ENCODE measurements around the gene HOTAIR.

HOTAIR gene

DNA sequence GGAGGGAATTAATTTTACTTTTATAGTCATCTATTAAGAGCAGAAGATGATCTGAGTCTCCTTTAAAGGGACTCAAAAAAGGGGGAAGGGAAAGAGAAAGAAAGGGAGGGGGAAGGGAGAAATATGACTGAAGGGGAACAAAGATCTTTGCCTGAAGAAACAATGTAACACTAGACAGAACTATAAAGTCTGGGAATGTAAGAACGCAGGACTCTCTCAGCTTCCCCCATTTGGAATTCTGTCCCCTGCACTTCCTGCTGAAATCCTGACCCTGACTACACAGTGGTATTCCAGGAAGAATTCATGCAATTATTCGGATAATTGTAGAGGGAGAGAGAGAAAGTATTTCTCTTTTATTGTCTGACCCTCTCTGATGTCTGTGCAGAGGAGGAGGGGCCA lies 10.4 kb downstream of the HOTAIR start:
- Histone ChIP-seq H3K27ac (no peak overlapping the region), H3K4me3 (ENCODE audit: low read depth in 1 of 2, low read length in 1 of 2) (no peak overlapping the region), H3K4me1 (ENCODE audit: control insufficient read depth in 1 of 2, insufficient read depth in 1 of 2, low read depth in 1 of 2, low read length in 1 of 2) (no peaks in the 10 kb centered on the region), H3K9me3 (no peaks in the 10 kb centered on the region), H3K27me3 (peaks cover 100% of the 10 kb centered on the region), H3K36me3 (no peaks in the 10 kb centered on the region)
- TF ChIP-seq, protein P1, sequence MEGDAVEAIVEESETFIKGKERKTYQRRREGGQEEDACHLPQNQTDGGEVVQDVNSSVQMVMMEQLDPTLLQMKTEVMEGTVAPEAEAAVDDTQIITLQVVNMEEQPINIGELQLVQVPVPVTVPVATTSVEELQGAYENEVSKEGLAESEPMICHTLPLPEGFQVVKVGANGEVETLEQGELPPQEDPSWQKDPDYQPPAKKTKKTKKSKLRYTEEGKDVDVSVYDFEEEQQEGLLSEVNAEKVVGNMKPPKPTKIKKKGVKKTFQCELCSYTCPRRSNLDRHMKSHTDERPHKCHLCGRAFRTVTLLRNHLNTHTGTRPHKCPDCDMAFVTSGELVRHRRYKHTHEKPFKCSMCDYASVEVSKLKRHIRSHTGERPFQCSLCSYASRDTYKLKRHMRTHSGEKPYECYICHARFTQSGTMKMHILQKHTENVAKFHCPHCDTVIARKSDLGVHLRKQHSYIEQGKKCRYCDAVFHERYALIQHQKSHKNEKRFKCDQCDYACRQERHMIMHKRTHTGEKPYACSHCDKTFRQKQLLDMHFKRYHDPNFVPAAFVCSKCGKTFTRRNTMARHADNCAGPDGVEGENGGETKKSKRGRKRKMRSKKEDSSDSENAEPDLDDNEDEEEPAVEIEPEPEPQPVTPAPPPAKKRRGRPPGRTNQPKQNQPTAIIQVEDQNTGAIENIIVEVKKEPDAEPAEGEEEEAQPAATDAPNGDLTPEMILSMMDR (IDR thresholded peaks at IDR 0.05): no peak

DNA sequence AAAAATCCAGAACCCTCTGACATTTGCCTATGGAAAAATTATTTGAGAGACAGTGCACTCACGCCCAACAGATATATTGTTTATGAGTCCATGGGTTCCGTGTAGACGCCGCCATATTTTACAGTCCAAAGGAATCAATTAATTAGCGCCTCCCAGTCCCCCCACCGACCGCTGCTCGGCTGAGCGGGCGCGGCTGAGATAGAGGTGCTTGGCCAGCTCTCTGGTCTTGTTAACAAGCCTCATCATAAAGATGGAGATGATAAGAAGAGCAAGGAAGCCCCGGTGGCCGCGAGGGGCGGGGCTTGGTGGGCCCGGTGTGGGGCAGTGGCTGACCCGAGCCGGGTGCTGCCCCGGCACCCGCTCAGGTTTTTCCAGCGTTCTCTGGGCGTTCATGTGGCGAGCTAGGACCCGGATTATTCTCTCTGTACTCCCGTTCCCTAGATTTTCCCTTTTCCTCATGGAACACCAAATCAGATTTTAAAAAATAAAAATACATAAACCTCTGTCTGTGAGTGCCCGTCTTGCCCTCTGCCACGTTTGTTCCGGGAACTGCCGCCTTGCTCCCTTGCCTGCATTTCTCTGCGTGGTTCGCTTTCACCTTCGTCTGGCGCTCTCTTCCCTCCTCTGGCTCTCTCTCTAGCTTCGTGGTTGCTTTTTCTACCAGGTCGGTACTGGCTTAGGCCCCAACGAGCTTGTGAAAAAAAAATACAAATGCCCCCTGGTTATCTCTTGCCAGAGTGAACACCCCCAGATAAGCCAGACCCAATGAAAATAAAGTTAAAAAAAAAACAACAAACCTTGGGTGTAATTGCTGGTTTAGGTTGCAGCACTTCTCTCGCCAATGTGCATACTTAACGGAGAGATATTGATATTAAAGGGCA lies 11.1 kb downstream of the HOTAIR start:
- no peaks in the 10 kb centered on the region for H3K9me3 ChIP-seq
- peaks cover 100% of the 10 kb centered on the region for H3K27me3 ChIP-seq
- H3K27ac ChIP-seq: no peak overlapping the region
- no peaks in the 10 kb centered on the region for H3K36me3 ChIP-seq
- H3K4me3 ChIP-seq (ENCODE audit: low read depth in 1 of 2, low read length in 1 of 2): no peak overlapping the region
- TF ChIP-seq, protein P1 (IDR thresholded peaks at IDR 0.05): no peak
- H3K4me1 ChIP-seq (ENCODE audit: control insufficient read depth in 1 of 2, insufficient read depth in 1 of 2, low read depth in 1 of 2, low read length in 1 of 2): no peaks in the 10 kb centered on the region

DNA sequence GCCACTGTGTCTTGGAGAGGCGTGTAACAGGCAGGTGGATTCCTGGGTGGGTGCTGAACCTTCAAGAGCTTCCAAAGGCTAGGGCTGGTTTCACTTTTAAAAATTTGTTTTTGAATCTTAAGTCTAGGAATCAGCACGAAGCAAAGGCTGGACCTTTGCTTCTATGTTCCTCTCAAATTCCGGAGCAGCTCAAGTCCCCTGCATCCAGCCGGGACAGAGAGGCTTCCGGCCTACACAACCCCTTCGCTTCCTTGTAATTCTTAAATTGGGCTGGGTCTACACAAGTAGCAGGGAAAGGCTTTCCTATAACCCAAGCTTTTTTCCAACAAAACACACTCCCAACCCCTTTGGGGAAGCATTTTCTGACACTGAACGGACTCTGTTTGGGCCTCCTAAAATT lies 11.7 kb downstream of the HOTAIR start:
- Histone ChIP-seq H3K9me3 (no peaks in the 10 kb centered on the region), H3K4me3 (ENCODE audit: low read depth in 1 of 2, low read length in 1 of 2) (no peak overlapping the region), H3K36me3 (no peaks in the 10 kb centered on the region), H3K27me3 (peaks cover 100% of the 10 kb centered on the region), H3K27ac (no peak overlapping the region), H3K4me1 (ENCODE audit: control insufficient read depth in 1 of 2, insufficient read depth in 1 of 2, low read depth in 1 of 2, low read length in 1 of 2) (no peaks in the 10 kb centered on the region)
- TF ChIP-seq, protein P1 (IDR thresholded peaks at IDR 0.05): no peak

DNA sequence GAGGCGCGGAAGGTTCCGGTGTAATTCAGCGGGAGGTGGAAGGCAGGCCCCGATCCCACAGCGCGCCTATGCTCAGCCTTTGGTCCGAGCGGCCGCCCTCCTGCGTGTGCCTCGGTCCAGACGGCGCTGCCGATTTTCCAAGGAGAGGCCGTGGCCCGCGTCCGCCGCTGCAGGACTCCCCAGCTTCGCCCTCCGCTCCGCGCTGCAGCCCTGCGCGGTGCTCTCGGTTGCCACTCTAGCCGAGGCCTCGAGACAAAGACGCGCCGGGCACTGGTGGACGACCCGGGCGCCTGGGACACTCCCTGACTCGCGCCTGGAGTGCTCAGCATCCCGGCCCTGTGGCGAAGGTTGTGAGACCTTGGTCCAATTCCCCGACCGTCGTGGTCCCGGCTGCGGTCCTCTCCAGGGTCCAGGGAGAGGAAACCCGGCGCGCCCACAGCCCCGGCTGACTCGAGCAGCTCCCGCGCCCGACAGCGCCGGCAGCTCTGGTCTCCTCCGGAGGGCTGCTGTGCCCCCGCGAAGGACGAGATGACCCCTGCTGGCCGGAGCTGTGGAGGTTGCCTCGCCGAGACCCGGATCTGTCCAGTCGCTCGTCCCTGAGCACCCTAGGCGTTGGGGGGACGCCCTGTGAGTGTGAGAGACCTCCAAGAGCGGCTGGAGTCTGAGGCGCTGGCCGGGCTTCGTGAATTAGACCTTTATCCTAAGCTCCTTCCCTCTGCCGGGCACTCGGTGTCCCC lies 13.6 kb downstream of the HOTAIR start:
- Histone ChIP-seq H3K27me3 (peaks cover 100% of the 10 kb centered on the region), H3K4me3 (ENCODE audit: low read depth in 1 of 2, low read length in 1 of 2) (no peak overlapping the region), H3K9me3 (no peaks in the 10 kb centered on the region)

DNA sequence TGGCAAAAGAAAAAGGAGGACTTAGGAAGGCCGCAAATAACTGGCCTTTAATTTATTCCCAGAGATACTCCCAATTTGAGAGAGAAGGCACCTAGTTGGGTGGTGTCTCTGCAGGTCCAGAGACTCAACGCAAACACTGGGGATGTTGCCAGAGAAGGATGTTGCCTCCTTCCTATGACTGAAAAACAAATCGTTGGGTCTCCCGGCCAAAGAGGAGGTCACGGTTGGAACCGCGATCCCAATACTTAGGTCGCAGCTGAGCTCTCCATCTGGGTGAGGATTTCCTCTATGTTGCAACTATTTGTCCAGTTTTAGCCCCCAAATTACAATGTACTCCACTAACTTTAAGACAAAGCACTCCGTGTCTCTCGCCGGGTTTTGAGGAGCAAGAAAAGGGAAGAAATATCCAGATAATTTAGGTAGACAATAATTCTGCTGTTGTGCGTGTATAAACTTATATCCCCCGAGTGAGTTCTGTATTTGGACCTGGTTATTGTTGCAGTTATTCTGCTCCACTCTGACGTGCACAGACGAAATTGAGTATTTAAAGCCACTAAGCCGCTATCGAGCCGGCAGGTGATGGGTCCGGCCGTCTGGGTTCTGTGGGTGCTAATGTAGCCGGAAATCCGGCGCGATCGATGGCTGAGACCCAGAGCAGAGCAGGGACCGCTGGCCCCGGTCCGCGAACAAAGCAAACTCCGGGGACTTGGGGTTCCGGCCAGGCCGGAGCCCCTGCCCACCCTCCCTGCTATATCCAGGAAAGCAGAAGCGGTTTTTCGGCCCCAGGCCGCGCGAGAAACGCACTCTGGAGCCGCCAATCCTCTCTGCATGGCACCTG lies 14.3 kb downstream of the HOTAIR start:
- Histone ChIP-seq H3K4me3 (ENCODE audit: low read depth in 1 of 2, low read length in 1 of 2) (no peak overlapping the region), H3K4me1 (ENCODE audit: control insufficient read depth in 1 of 2, insufficient read depth in 1 of 2, low read depth in 1 of 2, low read length in 1 of 2) (no peaks in the 10 kb centered on the region)
- TF ChIP-seq, protein P1 (IDR thresholded peaks at IDR 0.05): no peak

More for the DNA sequence above, 13.6 kb downstream of the HOTAIR start:
- TF ChIP-seq, protein P1 (IDR thresholded peaks at IDR 0.05): no peak
- Histone ChIP-seq H3K36me3 (no peaks in the 10 kb centered on the region), H3K27ac (no peak overlapping the region), H3K4me1 (ENCODE audit: control insufficient read depth in 1 of 2, insufficient read depth in 1 of 2, low read depth in 1 of 2, low read length in 1 of 2) (no peaks in the 10 kb centered on the region)

More for the DNA sequence above, 14.3 kb downstream of the HOTAIR start:
- Histone ChIP-seq H3K27me3 (peaks cover 100% of the 10 kb centered on the region), H3K27ac (no peak overlapping the region), H3K36me3 (no peaks in the 10 kb centered on the region), H3K9me3 (no peaks in the 10 kb centered on the region)

Data from neutrophil (primary cell).